ENCODE data around the gene TWIST2. TPM values are rescaled to one million over a fixed set of nuclear protein-coding genes. Genes with fewer than 3 reads are reported as not detected.

TWIST2 gene
- total RNA-seq, 6 donors from 2014 or later, result 10.5 to 29.3 (median 23.4) TPM

- no peaks in the 10 kb centered on the region for H3K4me1 ChIP-seq
- H3K27me3 ChIP-seq, result no peaks in the 10 kb centered on the region
- no peaks in the 10 kb centered on the region for H3K36me3 ChIP-seq
- TF ChIP-seq EP300 (IDR thresholded peaks at IDR 0.05), result no peak
- no peak for TF ChIP-seq POLR2A (IDR thresholded peaks at IDR 0.05)
- TF ChIP-seq POLR2AphosphoS5 (IDR thresholded peaks at IDR 0.05), result no peak
- no peak for TF ChIP-seq CTCF (IDR thresholded peaks at IDR 0.05)
- H3K4me3 ChIP-seq, result no peak overlapping the region
- DNase-seq (no peak), ATAC-seq (ENCODE audit: low FRiP score in 2 of 2) (no peak)
- no peak overlapping the region for H3K27ac ChIP-seq
- H3K9me3 ChIP-seq, result peaks cover 4 to 15% (median 11%) of the 10 kb centered on the region in 4 donors
- 73 to 78% methylated on average over 6 of the region's 6 CpGs for WGBS, 2 donors
Observed at GRCh38 chr2:238820916-238821315, 27.0 kb upstream of the TWIST2 start.

- no peak for DNase-seq
- no peak overlapping the region for H3K27ac ChIP-seq
- 51 to 65% methylated on average over 9 of the region's 9 CpGs for WGBS, 2 donors
- H3K27me3 ChIP-seq, result no peaks in the 10 kb centered on the region
- no peak overlapping the region for H3K4me3 ChIP-seq
- no peak for ATAC-seq (ENCODE audit: low FRiP score in 2 of 2)
- no peaks in the 10 kb centered on the region for H3K36me3 ChIP-seq
- H3K4me1 ChIP-seq, result no peaks in the 10 kb centered on the region
- TF ChIP-seq EP300 (IDR thresholded peaks at IDR 0.05), result no peak
- TF ChIP-seq CTCF (IDR thresholded peaks at IDR 0.05), result no peak
- TF ChIP-seq POLR2AphosphoS5 (IDR thresholded peaks at IDR 0.05), result no peak
- TF ChIP-seq POLR2A (IDR thresholded peaks at IDR 0.05), result no peak
- peaks cover 4 to 15% (median 11%) of the 10 kb centered on the region in 4 donors for H3K9me3 ChIP-seq
Observed at GRCh38 chr2:238821391-238821790, 26.5 kb upstream of the TWIST2 start.

DNA sequence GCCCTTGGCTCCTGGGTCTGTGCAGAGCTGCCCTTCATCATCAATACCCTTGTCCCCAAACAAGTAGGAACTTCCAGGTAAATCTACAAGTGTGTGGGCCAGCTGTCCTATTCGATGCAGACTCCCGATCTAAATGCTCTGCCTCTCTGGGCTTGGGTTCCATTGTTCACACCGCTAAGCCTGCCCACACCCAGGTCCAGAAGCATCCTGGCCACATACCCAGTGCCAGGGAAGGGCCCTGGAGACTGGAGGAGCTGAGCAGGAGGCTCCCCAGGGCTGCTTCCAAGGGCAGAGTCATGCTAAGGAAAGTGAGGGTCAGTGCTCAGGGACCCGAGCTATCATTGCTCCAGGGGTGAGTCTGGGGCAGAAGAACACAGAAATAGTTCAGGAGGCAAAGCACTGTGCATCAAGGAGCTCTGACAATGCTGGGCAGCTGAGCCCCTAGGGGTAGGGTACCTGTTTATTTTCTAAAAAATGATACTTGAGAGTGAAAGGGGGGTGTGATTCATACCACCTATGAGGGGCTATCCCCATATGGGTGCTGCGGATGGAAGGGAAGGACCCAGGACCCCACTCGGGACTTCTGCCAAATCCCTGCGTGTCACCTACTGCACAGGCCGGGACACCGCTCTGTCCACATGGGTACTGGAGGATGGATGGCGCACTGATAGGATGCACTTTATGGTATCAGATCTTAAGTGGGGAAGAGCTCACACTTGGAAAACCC lies 25.8 kb upstream of the TWIST2 start:
- Histone ChIP-seq H3K27me3 (no peaks in the 10 kb centered on the region), H3K4me1 (no peaks in the 10 kb centered on the region), H3K36me3 (no peaks in the 10 kb centered on the region), H3K9me3 (peaks cover 4 to 15% (median 11%) of the 10 kb centered on the region in 4 donors), H3K4me3 (no peak overlapping the region), H3K27ac (no peak overlapping the region)
- ATAC-seq (ENCODE audit: low FRiP score in 2 of 2), result peak in 1 of 2 donors; percentile 46
- DNase-seq, result no peak
- no peak for TF ChIP-seq POLR2AphosphoS5 (IDR thresholded peaks at IDR 0.05)
- TF ChIP-seq CTCF (IDR thresholded peaks at IDR 0.05), result no peak
- TF ChIP-seq POLR2A (IDR thresholded peaks at IDR 0.05), result no peak
- no peak for TF ChIP-seq EP300 (IDR thresholded peaks at IDR 0.05)
- WGBS, 2 donors, result 80 to 84% methylated on average over 5 to 10 of the region's 10 CpGs

- Histone ChIP-seq H3K36me3 (no peaks in the 10 kb centered on the region), H3K4me1 (no peaks in the 10 kb centered on the region), H3K9me3 (peaks cover 4 to 15% (median 11%) of the 10 kb centered on the region in 4 donors), H3K4me3 (no peak overlapping the region), H3K27ac (no peak overlapping the region), H3K27me3 (no peaks in the 10 kb centered on the region)
- TF ChIP-seq EP300 (IDR thresholded peaks at IDR 0.05) (no peak), CTCF (IDR thresholded peaks at IDR 0.05) (no peak), POLR2AphosphoS5 (IDR thresholded peaks at IDR 0.05) (no peak), POLR2A (IDR thresholded peaks at IDR 0.05) (no peak)
- DNase-seq (no peak), ATAC-seq (ENCODE audit: low FRiP score in 2 of 2) (no peak)
- WGBS, 2 donors, result 86 to 87% methylated on average over 1 of the region's 1 CpG
Observed at GRCh38 chr2:238822955-238823354, 24.9 kb upstream of the TWIST2 start.

DNA sequence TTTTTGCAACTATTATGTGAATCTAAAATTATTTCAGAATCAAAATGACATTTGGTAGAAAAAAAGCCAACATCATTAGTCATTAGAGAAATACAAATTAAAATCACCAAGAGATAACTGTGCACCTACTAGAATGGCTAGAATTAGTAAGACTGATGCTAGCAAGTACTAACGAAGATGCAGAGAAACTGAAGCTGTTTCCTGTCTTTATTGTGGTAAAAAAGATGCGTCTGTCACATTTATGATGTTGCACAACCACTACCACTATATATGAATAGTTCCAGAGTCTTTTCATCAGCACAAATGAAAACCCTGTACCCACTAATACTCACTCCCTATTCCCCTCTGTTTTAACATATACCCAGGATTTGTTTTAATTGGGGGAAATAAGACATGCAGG lies 16.7 kb upstream of the TWIST2 start:
- TF ChIP-seq POLR2A (IDR thresholded peaks at IDR 0.05) (no peak), EP300 (IDR thresholded peaks at IDR 0.05) (no peak), CTCF (IDR thresholded peaks at IDR 0.05) (no peak), POLR2AphosphoS5 (IDR thresholded peaks at IDR 0.05) (no peak)
- no peak for DNase-seq
- Histone ChIP-seq H3K9me3 (no peaks in the 10 kb centered on the region), H3K27ac (no peak overlapping the region), H3K4me3 (no peak overlapping the region), H3K36me3 (no peaks in the 10 kb centered on the region), H3K27me3 (no peaks in the 10 kb centered on the region), H3K4me1 (no peaks in the 10 kb centered on the region)
- no peak for ATAC-seq (ENCODE audit: low FRiP score in 2 of 2)
- 40 to 42% methylated on average over 2 of the region's 2 CpGs for WGBS, 2 donors
